Gastrocnemius medialis (tissue), 4 donors: ENCODE measurements around the gene CCDC187.

Source experiments
- POLR2A ChIP-seq, 2 donors: fragments of 450-650 bp; IDR thresholded peaks; one replicate each; pipeline ENCODE4 v1.6.1; 2017; ENCODE audit warnings: antibody characterized with exemption in 2 of 2, mild to moderate bottlenecking in 2 of 2, moderate library complexity in 2 of 2
- TF ChIP-seq, protein P1 (sequence below), 5 experiments: fragments of 450-650 bp in 3 of 5; fragments of 200-600 bp in 2 of 5; sonication (generic) in 2 of 5; IDR thresholded peaks in 4 of 5; conservative IDR thresholded peaks in 1 of 5; 1 replicate in 4 of 5; 2 replicates in 1 of 5; pipeline ENCODE4 v1.5.1; 2016 to 2019; ENCODE audit warnings: antibody characterized with exemption in 5 of 5, mild to moderate bottlenecking in 3 of 5, moderate library complexity in 3 of 5

DNA sequence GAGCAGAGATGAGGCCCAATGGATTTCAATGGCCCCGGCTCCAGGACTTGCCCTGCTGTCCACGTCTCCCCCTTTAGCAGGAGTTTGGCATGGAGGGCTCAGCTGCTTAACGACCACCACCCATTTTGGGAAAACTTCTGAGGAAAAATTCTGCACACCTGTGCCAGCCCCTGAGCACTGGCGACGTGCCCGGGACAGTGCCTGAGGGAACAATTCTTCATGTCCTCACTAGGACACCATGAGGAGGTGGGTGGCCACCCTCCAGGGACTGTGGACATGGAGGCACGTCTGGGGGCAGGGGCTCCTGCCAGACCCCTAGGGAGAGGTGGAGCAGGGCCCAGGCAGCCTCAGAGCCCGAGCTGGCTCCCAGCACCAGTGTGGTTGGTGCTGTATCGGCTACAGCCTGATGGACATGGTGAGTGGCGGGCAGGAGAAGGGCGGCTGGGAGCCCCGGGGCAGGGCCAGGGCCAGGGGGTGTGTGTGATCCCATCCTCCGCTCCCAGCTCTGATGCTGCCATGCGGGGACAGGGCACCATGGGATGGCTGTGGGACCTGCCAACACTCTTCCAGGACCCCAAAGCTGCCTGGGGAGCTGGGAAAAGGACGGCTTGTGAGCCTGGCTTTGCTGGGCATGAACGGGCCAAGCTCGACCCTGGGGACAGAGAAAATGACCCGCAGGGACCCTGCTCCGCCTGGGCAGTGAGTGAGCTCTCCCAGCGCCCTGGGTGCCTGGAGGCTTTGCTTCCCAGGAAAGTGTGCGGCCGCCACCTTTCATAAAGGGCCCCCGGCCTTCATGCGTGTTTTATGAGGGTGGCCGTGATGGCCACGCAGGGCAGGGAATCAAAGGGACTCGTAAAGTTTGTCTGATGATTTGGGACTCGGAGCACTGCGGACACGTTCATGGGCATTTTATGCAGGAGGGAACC, 54.7 kb downstream of the CCDC187 start:
- TF ChIP-seq, protein P1, sequence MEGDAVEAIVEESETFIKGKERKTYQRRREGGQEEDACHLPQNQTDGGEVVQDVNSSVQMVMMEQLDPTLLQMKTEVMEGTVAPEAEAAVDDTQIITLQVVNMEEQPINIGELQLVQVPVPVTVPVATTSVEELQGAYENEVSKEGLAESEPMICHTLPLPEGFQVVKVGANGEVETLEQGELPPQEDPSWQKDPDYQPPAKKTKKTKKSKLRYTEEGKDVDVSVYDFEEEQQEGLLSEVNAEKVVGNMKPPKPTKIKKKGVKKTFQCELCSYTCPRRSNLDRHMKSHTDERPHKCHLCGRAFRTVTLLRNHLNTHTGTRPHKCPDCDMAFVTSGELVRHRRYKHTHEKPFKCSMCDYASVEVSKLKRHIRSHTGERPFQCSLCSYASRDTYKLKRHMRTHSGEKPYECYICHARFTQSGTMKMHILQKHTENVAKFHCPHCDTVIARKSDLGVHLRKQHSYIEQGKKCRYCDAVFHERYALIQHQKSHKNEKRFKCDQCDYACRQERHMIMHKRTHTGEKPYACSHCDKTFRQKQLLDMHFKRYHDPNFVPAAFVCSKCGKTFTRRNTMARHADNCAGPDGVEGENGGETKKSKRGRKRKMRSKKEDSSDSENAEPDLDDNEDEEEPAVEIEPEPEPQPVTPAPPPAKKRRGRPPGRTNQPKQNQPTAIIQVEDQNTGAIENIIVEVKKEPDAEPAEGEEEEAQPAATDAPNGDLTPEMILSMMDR (IDR thresholded peaks at IDR 0.05 in 4 of 5, conservative IDR thresholded peaks at IDR 0.05 in 1 of 5): no peak
- TF ChIP-seq POLR2A (IDR thresholded peaks at IDR 0.05): no peak
